Measurements from ENCODE around the gene CTNNA2.

CTNNA2 gene

GRCh38 chr2:79862756-79863155, 349.9 kb downstream of the CTNNA2 start:
- no peak for DNase-seq

- no peak for DNase-seq
Measured at GRCh38 chr2:79872656-79873055, 359.8 kb downstream of the CTNNA2 start.

GRCh38 chr2:79874015-79874414, 361.2 kb downstream of the CTNNA2 start:
- DNase-seq, result no peak

- DNase-seq, result no peak
Measured at GRCh38 chr2:79876430-79876829, 363.6 kb downstream of the CTNNA2 start.

GRCh38 chr2:79882548-79882947, 369.7 kb downstream of the CTNNA2 start:
- DNase-seq, result no peak

GRCh38 chr2:79887747-79888374, 375.0 kb downstream of the CTNNA2 start:
- DNase-seq, result no peak

GRCh38 chr2:79892123-79892522, 379.3 kb downstream of the CTNNA2 start:
- DNase-seq, result no peak

GRCh38 chr2:79899196-79899595, 386.3 kb downstream of the CTNNA2 start:
- no peak for DNase-seq

GRCh38 chr2:79901161-79901560, 388.3 kb downstream of the CTNNA2 start:
- no peak for DNase-seq

GRCh38 chr2:79903222-79904000, 390.6 kb downstream of the CTNNA2 start:
- no peak for DNase-seq

- no peak for DNase-seq
Measured at GRCh38 chr2:79906139-79906890, 393.5 kb downstream of the CTNNA2 start.

- DNase-seq, result no peak
Measured at GRCh38 chr2:79909521-79909920, 396.7 kb downstream of the CTNNA2 start.

- no peak for DNase-seq
Measured at GRCh38 chr2:79910643-79911042, 397.8 kb downstream of the CTNNA2 start.

GRCh38 chr2:79915455-79915854, 402.6 kb downstream of the CTNNA2 start:
- DNase-seq, result no peak

GRCh38 chr2:79916285-79916684, 403.4 kb downstream of the CTNNA2 start:
- DNase-seq, result no peak

- DNase-seq, result no peak
Measured at GRCh38 chr2:79920512-79921076, 407.7 kb downstream of the CTNNA2 start.

GRCh38 chr2:79929624-79930023, 416.8 kb downstream of the CTNNA2 start:
- DNase-seq, result no peak

GRCh38 chr2:79935046-79935732, 422.3 kb downstream of the CTNNA2 start:
- DNase-seq, result no peak

GRCh38 chr2:79935771-79936657, 423.2 kb downstream of the CTNNA2 start:
- DNase-seq, result no peak

GRCh38 chr2:79936715-79937114, 423.9 kb downstream of the CTNNA2 start:
- no peak for DNase-seq

- no peak for DNase-seq
Measured at GRCh38 chr2:79938648-79939047, 425.8 kb downstream of the CTNNA2 start.

GRCh38 chr2:79940364-79940763, 427.5 kb downstream of the CTNNA2 start:
- no peak for DNase-seq

Data from activated effector memory CD4-positive, alpha-beta T cell treated with Interleukin-2 at 50 U/mL for 16 hours (primary cell).